HG03521 (cell line): ENCODE results near the gene STAM.

Source experiments
- ATAC-seq: cut with Tn5 transposase; IDR thresholded peaks from one replicate; pipeline ENCODE4 v1.9.1; 2021; ENCODE audit warnings: mild to moderate bottlenecking, moderate library complexity; ENCODE audit not compliant: unreplicated experiment

Gene STAM

GRCh38 chr10:17758200-17758599 is 114.2 kb downstream of the STAM start:
- ATAC-seq, result no peak

GRCh38 chr10:17758896-17759295 is 114.9 kb downstream of the STAM start:
- ATAC-seq, result no peak

GRCh38 chr10:17764142-17764541 is 120.2 kb downstream of the STAM start:
- no peak for ATAC-seq

- ATAC-seq, result no peak
Observed at GRCh38 chr10:17765602-17766001, 121.7 kb downstream of the STAM start.
